H1 (cell line): Measurements from ENCODE around the gene SNRPD3. TPM values are rescaled to one million over a fixed set of nuclear protein-coding genes. Genes with fewer than 3 reads are reported as not detected.

Experiments
- KDM4A ChIP-seq: IDR thresholded peaks from one replicate; pipeline ENCODE4 v1.7.1; 2012; ENCODE audit warnings: low read depth, mild to moderate bottlenecking, moderate library complexity, low read length, inconsistent platforms; ENCODE audit not compliant: severe bottlenecking
- ZNF274 ChIP-seq: IDR thresholded peaks from 2 replicates; pipeline ENCODE4 v1.7.0; 2012; ENCODE audit warnings: low read length, borderline replicate concordance; ENCODE audit errors: extremely low read depth
- polyA plus RNA-seq, 7 experiments: library from polyadenylated mRNA; depleted of rRNA in 3 of 7; stranded (reverse) in 5 of 7; unstranded in 2 of 7; fragments of >200 nt in 5 of 7; fragments of 200-250 nt in 2 of 7; gene quantifications; 1 replicate in 5 of 7; 2 replicates in 1 of 7; 4 replicates in 1 of 7; pipeline versions ENCODE4 v1.2.1 to v1.2.3, GENCODE V29; 2011 to 2013; ENCODE audit warnings: missing spikeins in 2 of 7, mixed read lengths in 2 of 7
- total RNA-seq: library from RNA; stranded (reverse); fragmentation: NEBNext Ultra II Directional; extraction: Animal tissue kit (Norgen Biotek cat#: 25700); gene quantifications from 2 replicates; pipeline ENCODE4 v1.2.1, GENCODE V29; 2021

The SNRPD3 gene
- total and polyA plus RNA-seq, 2 of the 8 experiments (the other 6 are each of a cell fraction or from before 2014, with no cell fraction given), result 200 to 455 TPM

- no peak for TF ChIP-seq ZNF274
- no peak for TF ChIP-seq KDM4A
These were observed 26.4 kb downstream of the SNRPD3 start (continued) for GRCh38 chr22:24582056-24582814.
